Cardiac muscle cell (in vitro differentiated cells and primary cell): Measurements from ENCODE around the gene CDKL2. TPM values are rescaled to one million over a fixed set of nuclear protein-coding genes. Genes with fewer than 3 reads are reported as not detected.
"Not testable (repeated sequence)": the region's sequence is repeated elsewhere in the genome, so short reads cannot be mapped to it uniquely, and the experiment has no call there.

ENCODE experiments used
- DNase-seq, 2 donors: peaks; one replicate each; pipeline versions ENCODE4 v3.0.0 to v3.0.0-alpha.2; 2010 to 2017; ENCODE audit warnings: low read depth in 1 of 2, low spot score in 1 of 2
- H3K27ac ChIP-seq: fragments of 200-600 bp; sonication (generic); 2 replicates; pipeline ENCODE4 v1.5.1; 2016
- H3K27me3 ChIP-seq: fragments of 200-600 bp; sonication (generic); 2 replicates; pipeline ENCODE4 v1.6.0; 2016; ENCODE audit warnings: control low read depth
- H3K36me3 ChIP-seq: fragments of 200-600 bp; sonication (generic); 2 replicates; pipeline ENCODE4 v1.5.1; 2016; ENCODE audit warnings: control low read depth
- H3K4me1 ChIP-seq: fragments of 200-600 bp; sonication (generic); 2 replicates; pipeline ENCODE4 v1.8.1; 2017; ENCODE audit warnings: low read depth, mild to moderate bottlenecking, mixed run types
- H3K4me3 ChIP-seq: fragments of 200-600 bp; sonication (generic); 2 replicates; pipeline ENCODE4 v1.5.1; 2016; ENCODE audit warnings: mild to moderate bottlenecking
- H3K9me3 ChIP-seq: fragments of 200-600 bp; sonication (generic); 2 replicates; pipeline ENCODE4 v1.5.1; 2017; ENCODE audit warnings: low read depth, mild to moderate bottlenecking, control low read depth
- CTCF ChIP-seq: IDR thresholded peaks from 2 replicates; pipeline ENCODE4 v1.5.1; 2012; ENCODE audit warnings: low read depth, mild to moderate bottlenecking, low read length
- polyA plus RNA-seq: library from polyadenylated mRNA; unstranded; fragments of >200 nt; fragmentation: Nextera tagmentation; extraction: Ambion mirVana; gene quantifications from 2 replicates; pipeline ENCODE4 v1.2.1, GENCODE V29; 2016
- total RNA-seq: library from RNA; depleted of rRNA; stranded (reverse); fragments of >200 nt; gene quantifications from 2 replicates; pipeline ENCODE4 v1.2.3, GENCODE V29; 2016

Gene CDKL2
- total and polyA plus RNA-seq, 2 experiments from 2014 or later = 2.5 to 4.4 TPM

GRCh38 chr4:75544870-75545269 lies 85.5 kb downstream of the CDKL2 start:
- no peak for DNase-seq
- Histone ChIP-seq H3K4me1 (no peaks in the 10 kb centered on the region), H3K9me3 (no peaks in the 10 kb centered on the region), H3K27me3 (no peaks in the 10 kb centered on the region), H3K36me3 (no peaks in the 10 kb centered on the region), H3K4me3 (no peak overlapping the region), H3K27ac (no peak overlapping the region)
- TF ChIP-seq CTCF = no peak

GRCh38 chr4:75544220-75544619 lies 86.1 kb downstream of the CDKL2 start:
- H3K9me3 ChIP-seq, H3K27ac ChIP-seq, H3K4me3 ChIP-seq, H3K36me3 ChIP-seq, H3K27me3 ChIP-seq, H3K4me1 ChIP-seq: not testable (repeated sequence)
- peak in 1 of 2 donors; percentile 35 for DNase-seq

GRCh38 chr4:75542824-75543223 lies 87.5 kb downstream of the CDKL2 start:
- H3K27ac ChIP-seq = no peak overlapping the region

GRCh38 chr4:75537308-75537707 lies 93.0 kb downstream of the CDKL2 start:
- not testable (repeated sequence) for H3K36me3 ChIP-seq, H3K4me1 ChIP-seq, H3K27ac ChIP-seq, H3K4me3 ChIP-seq, H3K9me3 ChIP-seq, H3K27me3 ChIP-seq, DNase-seq

More at GRCh38 chr4:75542824-75543223, 87.5 kb downstream of the CDKL2 start:
- Histone ChIP-seq H3K27me3 (no peaks in the 10 kb centered on the region), H3K9me3 (no peaks in the 10 kb centered on the region), H3K36me3 (no peaks in the 10 kb centered on the region), H3K4me1 (no peaks in the 10 kb centered on the region), H3K4me3 (no peak overlapping the region)
- DNase-seq = peak in 1 of 2 donors; percentile 9
- TF ChIP-seq CTCF = no peak

- not testable (repeated sequence) for H3K27me3 ChIP-seq, H3K4me1 ChIP-seq, H3K27ac ChIP-seq, H3K9me3 ChIP-seq, H3K4me3 ChIP-seq, DNase-seq, H3K36me3 ChIP-seq
Measured at GRCh38 chr4:75533926-75534325, 96.4 kb downstream of the CDKL2 start.

- not testable (repeated sequence) for H3K27ac ChIP-seq, H3K4me3 ChIP-seq, H3K27me3 ChIP-seq, DNase-seq, H3K4me1 ChIP-seq, H3K9me3 ChIP-seq
- peaks cover 11% of the 10 kb centered on the region for H3K36me3 ChIP-seq
Measured at GRCh38 chr4:75533339-75533887, 96.9 kb downstream of the CDKL2 start.

- not testable (repeated sequence) for DNase-seq
Measured at GRCh38 chr4:75531536-75532143, 98.7 kb downstream of the CDKL2 start.

GRCh38 chr4:75530556-75531322 lies 99.6 kb downstream of the CDKL2 start:
- Histone ChIP-seq H3K27ac (no peak overlapping the region), H3K4me1 (no peaks in the 10 kb centered on the region), H3K36me3 (peaks cover 31% of the 10 kb centered on the region), H3K27me3 (no peaks in the 10 kb centered on the region), H3K9me3 (no peaks in the 10 kb centered on the region), H3K4me3 (no peak overlapping the region)
- TF ChIP-seq CTCF = no peak
- DNase-seq = no peak

More at GRCh38 chr4:75531536-75532143, 98.7 kb downstream of the CDKL2 start:
- not testable (repeated sequence) for H3K4me3 ChIP-seq, H3K4me1 ChIP-seq, H3K27ac ChIP-seq, H3K27me3 ChIP-seq, H3K9me3 ChIP-seq
- H3K36me3 ChIP-seq = peaks cover 29% of the 10 kb centered on the region
